Caco-2 (cell line): ENCODE results near the gene ATP7B. TPM values are rescaled to one million over a fixed set of nuclear protein-coding genes. Genes with fewer than 3 reads are reported as not detected.

Experiments used
- BruUV-seq: library from RNA; stranded (reverse); fragments of 400-500 nt; replicated peaks from 2 replicates; lab custom pipeline; 2021; lab: Mats Ljungman, UMichigan
- CTCF ChIA-PET: fragments of 300-600 bp; sonication (Branson Sonifier 250); formaldehyde crosslinking; loops from one replicate; lab custom pipeline; 2022; ENCODE audit warnings: antibody characterized with exemption; lab: Charles Lee
- POLR2A ChIA-PET: fragments of 300-600 bp; sonication (Branson Sonifier 250); formaldehyde crosslinking; loops from one replicate; lab custom pipeline; 2022; ENCODE audit warnings: antibody characterized with exemption; lab: Charles Lee
- DNase-seq, 2 experiments: peaks; one replicate each; pipeline versions ENCODE4 v3.0.0 to v3.0.0-alpha.2; 2020 to 2022
- H3K27me3 ChIP-seq: replicated peaks from 2 replicates; pipeline ENCODE4 v1.6.0; 2011; ENCODE audit warnings: low read length; ENCODE audit not compliant: control insufficient read depth, insufficient read depth
- H3K36me3 ChIP-seq: 2 replicates; pipeline ENCODE4 v1.5.1; 2011; ENCODE audit warnings: low read length; ENCODE audit not compliant: control insufficient read depth, insufficient read depth
- H3K4me1 ChIP-seq: fragments of 250-450 bp; sonication (Bioruptor Pico); 2 replicates; pipeline ENCODE4 v1.5.1; 2020; ENCODE audit warnings: mild to moderate bottlenecking
- H3K4me3 ChIP-seq: 2 replicates; pipeline ENCODE4 v1.5.1; 2011; ENCODE audit warnings: low read depth, mild to moderate bottlenecking, control low read depth, low read length
- H3K9me3 ChIP-seq: fragments of 250-450 bp; sonication (Bioruptor Pico); 2 replicates; pipeline ENCODE4 v1.5.1; 2020; ENCODE audit warnings: mild to moderate bottlenecking, moderate library complexity
- H3K27ac Mint-ChIP-seq: one replicate; pipeline ENCODE4 v1.8.0; 2022; ENCODE audit warnings: mixed read lengths; ENCODE audit not compliant: unreplicated experiment
- H3K27me3 Mint-ChIP-seq: one replicate; pipeline ENCODE4 v1.8.0; 2022; ENCODE audit warnings: mixed read lengths; ENCODE audit not compliant: insufficient read depth, unreplicated experiment
- H3K36me3 Mint-ChIP-seq: one replicate; pipeline ENCODE4 v1.8.0; 2022; ENCODE audit warnings: mild to moderate bottlenecking, mixed read lengths; ENCODE audit not compliant: insufficient read depth, unreplicated experiment
- H3K4me1 Mint-ChIP-seq: one replicate; pipeline ENCODE4 v1.8.0; 2022; ENCODE audit warnings: low read depth, mixed read lengths; ENCODE audit not compliant: unreplicated experiment
- H3K4me3 Mint-ChIP-seq: one replicate; pipeline ENCODE4 v1.8.0; 2022; ENCODE audit warnings: mild to moderate bottlenecking, moderate library complexity, mixed read lengths; ENCODE audit not compliant: unreplicated experiment
- H3K9me3 Mint-ChIP-seq: one replicate; pipeline ENCODE4 v1.8.0; 2022; ENCODE audit warnings: mixed read lengths; ENCODE audit not compliant: unreplicated experiment
- intact Hi-C: fragments of 100-400 bp; cut with micrococcal nuclease; formaldehyde crosslinking; loops from one replicate; pipeline ENCODE4 v1.10.0; 2022; ENCODE audit not compliant: unreplicated experiment
- total RNA-seq: library from RNA; stranded (reverse); gene quantifications from 2 replicates; pipeline ENCODE4 v1.2.3, GENCODE V29; 2022
- TF ChIP-seq, protein P1 (sequence below), 2 experiments: fragments of 200-600 bp in 1 of 2; IDR thresholded peaks; 1 replicate in 1 of 2; 2 replicates in 1 of 2; pipeline versions ENCODE4 v1.5.1 to v1.8.0; 2011 to 2022; ENCODE audit warnings: antibody characterized with exemption in 1 of 2, control low read depth in 1 of 2, inconsistent platforms in 1 of 2, low read depth in 1 of 2, low read length in 1 of 2, mild to moderate bottlenecking in 1 of 2, moderate library complexity in 1 of 2; ENCODE audit not compliant: insufficient read depth in 1 of 2, severe bottlenecking in 1 of 2, unreplicated experiment in 1 of 2

ATP7B gene
- total RNA-seq, 1 experiment from 2014 or later, result 50.7 TPM

DNA sequence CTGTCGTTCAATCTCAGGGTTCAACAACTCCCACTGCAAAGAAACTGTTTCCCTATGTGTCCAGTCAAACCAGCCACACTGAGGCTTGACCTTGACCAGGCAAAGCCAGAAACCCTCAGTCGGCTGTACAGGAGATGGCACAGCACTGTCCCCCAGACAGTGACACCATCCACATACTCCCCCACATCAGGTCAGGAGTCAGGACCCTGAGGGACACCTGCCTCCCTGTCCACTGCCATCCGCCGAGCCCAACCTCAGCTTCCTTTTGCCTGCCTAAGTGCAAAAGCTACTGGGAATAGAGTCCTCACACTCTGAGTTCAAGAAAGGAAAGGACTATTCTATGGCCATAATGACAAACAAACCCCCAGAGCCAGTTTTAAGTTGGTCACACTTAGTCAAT is 66.8 kb downstream of the ATP7B start:
- peaks cover 15% of the 10 kb centered on the region for H3K36me3 Mint-ChIP-seq
- Histone ChIP-seq H3K4me1 (no peaks in the 10 kb centered on the region), H3K36me3 (peaks cover 2% of the 10 kb centered on the region; the same call in 1 of the 2 replicates), H3K27me3 (no peaks in the 10 kb centered on the region), H3K9me3 (no peaks in the 10 kb centered on the region), H3K4me3 (no peak overlapping the region)
- no peaks in the 10 kb centered on the region for H3K9me3 Mint-ChIP-seq
- no peak overlapping the region for H3K4me3 Mint-ChIP-seq
- TF ChIP-seq, protein P1, sequence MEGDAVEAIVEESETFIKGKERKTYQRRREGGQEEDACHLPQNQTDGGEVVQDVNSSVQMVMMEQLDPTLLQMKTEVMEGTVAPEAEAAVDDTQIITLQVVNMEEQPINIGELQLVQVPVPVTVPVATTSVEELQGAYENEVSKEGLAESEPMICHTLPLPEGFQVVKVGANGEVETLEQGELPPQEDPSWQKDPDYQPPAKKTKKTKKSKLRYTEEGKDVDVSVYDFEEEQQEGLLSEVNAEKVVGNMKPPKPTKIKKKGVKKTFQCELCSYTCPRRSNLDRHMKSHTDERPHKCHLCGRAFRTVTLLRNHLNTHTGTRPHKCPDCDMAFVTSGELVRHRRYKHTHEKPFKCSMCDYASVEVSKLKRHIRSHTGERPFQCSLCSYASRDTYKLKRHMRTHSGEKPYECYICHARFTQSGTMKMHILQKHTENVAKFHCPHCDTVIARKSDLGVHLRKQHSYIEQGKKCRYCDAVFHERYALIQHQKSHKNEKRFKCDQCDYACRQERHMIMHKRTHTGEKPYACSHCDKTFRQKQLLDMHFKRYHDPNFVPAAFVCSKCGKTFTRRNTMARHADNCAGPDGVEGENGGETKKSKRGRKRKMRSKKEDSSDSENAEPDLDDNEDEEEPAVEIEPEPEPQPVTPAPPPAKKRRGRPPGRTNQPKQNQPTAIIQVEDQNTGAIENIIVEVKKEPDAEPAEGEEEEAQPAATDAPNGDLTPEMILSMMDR (IDR thresholded peaks at IDR 0.05; ENCODE audit: insufficient read depth in 1 of 2, low read depth in 1 of 2, low read length in 1 of 2, severe bottlenecking in 1 of 2, unreplicated experiment in 1 of 2), result no peak
- intact Hi-C loops, result no loop called here
- no peak overlapping the region for H3K27ac Mint-ChIP-seq
- H3K27me3 Mint-ChIP-seq, result no peaks in the 10 kb centered on the region
- BruUV-seq, result no TSS peak
- DNase-seq, result peak in 1 of 2 experiments; percentile 14
- ChIA-PET POLR2A (no interaction called here), CTCF (no interaction called here)
- no peaks in the 10 kb centered on the region for H3K4me1 Mint-ChIP-seq

DNA sequence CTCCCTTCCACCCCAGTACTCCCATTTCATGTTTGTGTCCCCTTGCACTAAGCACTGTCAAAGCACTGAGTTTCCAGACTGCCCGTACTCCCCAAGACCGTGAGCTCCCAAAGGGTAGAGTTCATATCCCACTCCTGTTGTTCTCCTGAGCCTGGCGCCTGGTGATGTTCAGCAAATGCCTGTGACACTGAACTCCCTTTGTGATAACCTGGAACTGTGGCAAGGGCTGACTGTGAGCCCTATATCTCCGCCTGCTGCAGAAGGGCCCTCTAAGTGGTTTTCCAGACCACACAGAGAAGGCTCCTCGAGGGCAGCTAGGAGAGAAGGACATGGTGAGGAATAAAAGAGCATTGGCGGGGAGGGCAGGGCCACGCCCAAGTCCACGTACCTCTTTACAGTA is 67.5 kb downstream of the ATP7B start:
- no peaks in the 10 kb centered on the region for H3K9me3 Mint-ChIP-seq
- no peak for DNase-seq
- no peaks in the 10 kb centered on the region for H3K4me1 Mint-ChIP-seq
- intact Hi-C loops, result no loop called here
- no peak overlapping the region for H3K4me3 Mint-ChIP-seq
- TF ChIP-seq, protein P1 (IDR thresholded peaks at IDR 0.05; ENCODE audit: insufficient read depth in 1 of 2, low read depth in 1 of 2, low read length in 1 of 2, severe bottlenecking in 1 of 2, unreplicated experiment in 1 of 2), result no peak
- Histone ChIP-seq H3K4me3 (no peak overlapping the region), H3K36me3 (peaks cover 2% of the 10 kb centered on the region; the same call in 1 of the 2 replicates), H3K27me3 (no peaks in the 10 kb centered on the region), H3K4me1 (no peaks in the 10 kb centered on the region), H3K9me3 (no peaks in the 10 kb centered on the region)
- H3K27me3 Mint-ChIP-seq, result no peaks in the 10 kb centered on the region
- ChIA-PET CTCF (no interaction called here), POLR2A (no interaction called here)
- no peak overlapping the region for H3K27ac Mint-ChIP-seq
- H3K36me3 Mint-ChIP-seq, result peaks cover 17% of the 10 kb centered on the region
- no TSS peak for BruUV-seq

DNA sequence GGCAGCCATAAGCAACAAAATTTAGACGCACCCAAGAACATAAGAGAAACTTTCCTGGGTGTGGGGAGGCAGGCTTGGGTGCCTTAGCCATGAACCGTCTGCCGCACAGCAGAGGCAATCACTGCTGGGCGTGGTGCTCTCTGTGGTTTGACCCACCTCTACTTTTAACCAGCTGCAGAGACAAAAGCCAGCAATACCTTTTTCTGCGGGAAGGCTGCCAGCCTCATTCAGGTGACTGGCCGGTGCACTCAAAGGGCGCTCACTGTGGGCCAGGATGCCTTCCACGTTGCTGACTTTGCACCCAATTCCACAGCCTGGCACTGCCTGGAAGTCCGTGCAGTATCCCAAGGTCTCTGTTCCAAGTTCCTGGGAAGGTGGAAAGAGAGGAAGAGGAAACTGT is 69.1 kb downstream of the ATP7B start:
- Histone ChIP-seq H3K9me3 (no peaks in the 10 kb centered on the region), H3K36me3 (peaks cover 2% of the 10 kb centered on the region; the same call in 1 of the 2 replicates), H3K4me3 (no peak overlapping the region), H3K4me1 (no peaks in the 10 kb centered on the region), H3K27me3 (no peaks in the 10 kb centered on the region)
- H3K36me3 Mint-ChIP-seq, result peaks cover 28% of the 10 kb centered on the region
- no peak overlapping the region for H3K4me3 Mint-ChIP-seq
- intact Hi-C loops, result no loop called here
- H3K27ac Mint-ChIP-seq, result no peak overlapping the region
- no peaks in the 10 kb centered on the region for H3K27me3 Mint-ChIP-seq
- ChIA-PET POLR2A (no interaction called here), CTCF (no interaction called here)
- no peaks in the 10 kb centered on the region for H3K9me3 Mint-ChIP-seq
- TF ChIP-seq, protein P1 (IDR thresholded peaks at IDR 0.05; ENCODE audit: insufficient read depth in 1 of 2, low read depth in 1 of 2, low read length in 1 of 2, severe bottlenecking in 1 of 2, unreplicated experiment in 1 of 2), result no peak
- no peaks in the 10 kb centered on the region for H3K4me1 Mint-ChIP-seq
- no TSS peak for BruUV-seq
- no peak for DNase-seq
